NCI-H82 (cell line): Measurements from ENCODE around the gene LYZL4.

Source experiments
- DNase-seq: peaks from one replicate; lab custom pipeline; 2025; lab: John Stamatoyannopoulos, UW

Gene LYZL4

DNA sequence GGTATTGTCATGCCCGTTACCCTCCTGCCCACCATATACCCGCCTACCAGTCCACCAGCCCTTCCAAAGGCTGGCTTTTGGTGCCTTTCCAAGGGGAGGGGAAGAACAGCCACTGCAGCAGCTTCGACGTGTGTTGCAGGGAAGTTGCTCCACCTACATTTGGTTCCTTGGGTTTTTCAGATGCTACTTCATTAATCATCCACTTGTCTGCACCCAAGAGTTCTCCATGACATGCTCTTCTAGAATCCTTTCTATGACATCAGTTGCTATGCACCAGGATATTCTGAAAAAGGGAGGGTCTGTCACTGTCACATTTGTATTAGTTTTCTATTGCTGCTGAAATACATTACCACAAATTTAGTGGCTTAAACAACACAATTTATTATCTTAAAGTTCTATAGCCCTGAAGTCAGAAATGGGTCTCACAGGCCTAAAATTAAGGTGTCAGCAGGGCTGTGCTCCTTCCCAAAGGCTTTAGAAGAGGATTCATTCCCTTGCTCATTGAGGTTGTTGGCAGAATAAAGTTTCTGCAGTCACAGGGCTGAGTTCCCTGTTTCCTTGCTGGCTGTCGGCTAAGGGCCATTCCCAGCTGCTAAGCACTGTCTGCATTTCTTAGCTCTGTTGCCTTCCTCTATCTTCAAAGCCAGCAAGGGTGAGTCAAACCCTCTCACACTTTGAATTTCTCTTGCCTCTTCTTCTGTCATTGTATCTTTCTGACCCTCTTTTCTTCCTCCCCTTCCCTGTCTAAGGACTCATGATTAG lies at the start of gene LYZL4:
LYZL4 (minus strand) TSS at position 241 of the 762 bp plus-strand sequence. CDS start 3,359 bp downstream, outside the sequence.
- DNase-seq: no peak

GRCh38 chr3:42459151-42459550 lies 48.7 kb upstream of the LYZL4 start:
- no peak for DNase-seq

DNA sequence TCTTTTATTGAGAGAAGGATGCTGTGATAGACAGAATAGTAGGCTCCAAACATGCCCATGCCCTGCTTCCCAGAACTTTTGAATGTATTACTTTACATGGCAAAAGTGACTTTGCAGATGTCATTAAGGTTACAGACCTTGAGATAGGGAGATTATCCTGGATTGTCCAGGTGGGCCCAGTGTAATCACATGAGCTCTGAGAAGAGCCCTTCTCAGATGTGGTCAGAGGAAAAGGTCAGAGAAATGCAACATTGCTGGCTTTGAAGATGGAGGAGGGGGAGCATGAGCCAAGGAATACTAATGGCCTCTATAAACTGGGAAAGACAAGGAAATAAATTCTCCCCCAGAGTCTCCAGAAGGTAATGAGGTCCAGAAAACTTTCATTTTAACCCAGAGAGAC lies 45.8 kb upstream of the LYZL4 start:
- peak; percentile 45 for DNase-seq

- no peak for DNase-seq
Observed at GRCh38 chr3:42451546-42452230, 41.3 kb upstream of the LYZL4 start.

DNA sequence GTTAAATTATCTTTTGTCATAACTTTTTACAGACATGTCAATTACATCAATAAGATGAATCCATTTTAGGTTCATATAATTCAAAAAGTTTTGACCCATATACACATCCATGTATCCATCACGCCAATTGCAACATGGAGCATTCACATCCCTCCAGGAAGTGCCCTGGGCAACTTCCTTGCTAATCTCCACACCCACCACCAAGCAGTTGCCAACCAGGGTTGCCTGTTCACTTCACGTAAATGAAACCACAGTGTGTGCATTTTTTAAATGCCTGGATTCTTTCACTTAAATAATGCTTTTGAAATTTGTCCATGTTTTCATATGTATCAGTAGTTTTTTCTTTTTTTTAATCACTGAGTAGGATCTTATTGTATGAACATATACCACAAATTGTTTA lies 40.7 kb upstream of the LYZL4 start:
- no peak for DNase-seq

DNA sequence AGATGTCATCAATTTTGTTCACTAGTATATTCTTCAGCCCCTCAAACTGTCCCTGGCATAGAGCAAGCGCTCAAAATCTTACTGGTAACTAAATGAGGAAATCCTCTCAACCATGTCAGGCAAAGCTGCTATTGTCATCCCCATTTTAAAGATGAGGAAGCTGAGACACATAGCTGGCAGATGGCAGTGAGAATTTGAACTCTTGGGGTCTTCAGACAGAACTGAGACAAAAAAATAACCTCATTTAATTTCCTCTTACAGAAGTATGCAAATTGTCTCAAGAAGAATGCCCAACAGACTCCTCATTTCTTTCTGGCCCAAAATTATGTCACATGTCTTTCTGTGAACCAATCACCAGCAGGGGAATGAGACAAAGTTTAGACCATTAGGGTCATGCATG lies 40.2 kb upstream of the LYZL4 start:
- DNase-seq: no peak

- no peak for DNase-seq
Observed at GRCh38 chr3:42447481-42447880, 37.1 kb upstream of the LYZL4 start.

- no peak for DNase-seq
Observed at GRCh38 chr3:42446111-42447050, 36.0 kb upstream of the LYZL4 start.

GRCh38 chr3:42443819-42444436 lies 33.5 kb upstream of the LYZL4 start:
- DNase-seq: peak; percentile 89

DNA sequence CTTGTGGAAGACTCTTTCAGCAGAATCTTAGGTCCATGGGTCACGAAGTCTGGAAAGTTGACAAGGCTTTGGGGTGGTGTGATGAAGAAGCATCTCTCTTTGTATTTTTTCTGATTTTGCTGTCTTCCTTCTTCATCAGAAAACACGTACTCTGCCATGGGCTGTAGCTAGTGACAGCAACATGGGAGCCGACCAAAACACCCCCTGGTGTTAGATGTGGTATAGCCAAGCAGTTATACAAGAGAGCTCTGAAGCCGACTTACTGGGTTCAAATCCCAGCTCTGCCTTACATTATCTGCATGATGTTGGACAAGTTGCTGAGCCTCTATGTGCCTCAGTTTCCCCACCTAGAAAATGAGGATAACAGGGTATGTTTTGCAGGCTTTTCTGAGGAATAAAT lies 32.9 kb upstream of the LYZL4 start:
- DNase-seq: no peak

DNA sequence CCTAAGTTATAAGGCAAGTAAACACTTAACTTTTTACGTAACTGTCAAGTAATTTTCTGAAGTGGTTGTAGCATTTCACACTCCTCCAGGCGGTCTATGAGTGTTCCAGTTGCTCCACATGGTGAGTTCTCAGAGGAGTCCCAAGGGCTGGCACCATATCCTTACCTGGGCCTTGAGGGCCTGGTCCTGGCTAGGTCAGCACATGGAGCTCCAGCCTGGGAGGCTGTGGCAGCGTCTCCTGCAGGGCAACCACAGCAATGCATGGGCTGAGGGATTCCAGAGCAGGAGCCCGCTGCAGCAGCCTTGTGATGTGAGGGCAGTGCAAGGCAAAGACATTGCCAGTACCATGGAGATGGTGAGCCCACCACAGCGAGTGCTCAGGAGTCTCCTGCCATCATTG lies 32.2 kb upstream of the LYZL4 start:
- no peak for DNase-seq

DNA sequence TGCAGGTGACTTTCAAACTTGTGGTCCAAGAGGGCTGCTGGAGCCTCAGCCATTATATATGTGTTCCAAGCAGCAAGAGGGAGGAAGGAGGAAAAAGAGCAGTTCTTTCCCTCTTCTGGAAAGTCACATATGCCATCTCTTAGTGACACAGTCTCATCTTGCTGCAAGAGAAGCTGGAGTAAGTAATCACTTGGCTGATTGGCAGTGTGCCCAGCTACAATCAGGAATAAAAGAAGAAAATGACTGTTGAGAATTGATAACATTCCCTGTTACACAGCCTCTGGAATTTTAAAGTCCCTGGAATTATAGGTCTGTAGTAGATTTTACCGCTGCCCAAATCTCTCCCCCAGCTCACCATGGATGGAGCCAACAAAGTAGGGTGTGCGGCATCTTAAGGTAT lies 31.4 kb upstream of the LYZL4 start:
- no peak for DNase-seq

DNA sequence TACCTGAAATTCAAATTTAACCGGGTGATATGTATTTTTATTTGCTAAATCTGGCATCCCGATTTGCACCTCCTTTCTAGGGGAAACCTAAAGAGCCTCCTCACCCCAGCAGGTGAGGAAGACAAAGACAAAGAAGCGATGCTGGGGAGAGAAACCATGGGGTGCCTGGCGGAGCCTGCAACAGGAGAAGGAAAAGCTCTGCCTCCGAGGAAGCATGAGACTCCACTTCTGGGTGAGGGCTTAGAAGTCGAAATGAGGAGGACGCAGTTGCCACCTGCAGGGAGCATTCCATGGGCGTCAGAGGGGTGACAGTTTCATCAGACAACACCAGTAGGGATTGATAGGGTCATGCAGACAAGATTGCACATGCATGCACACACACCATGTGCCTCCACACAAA lies 30.5 kb upstream of the LYZL4 start:
- no peak for DNase-seq

DNA sequence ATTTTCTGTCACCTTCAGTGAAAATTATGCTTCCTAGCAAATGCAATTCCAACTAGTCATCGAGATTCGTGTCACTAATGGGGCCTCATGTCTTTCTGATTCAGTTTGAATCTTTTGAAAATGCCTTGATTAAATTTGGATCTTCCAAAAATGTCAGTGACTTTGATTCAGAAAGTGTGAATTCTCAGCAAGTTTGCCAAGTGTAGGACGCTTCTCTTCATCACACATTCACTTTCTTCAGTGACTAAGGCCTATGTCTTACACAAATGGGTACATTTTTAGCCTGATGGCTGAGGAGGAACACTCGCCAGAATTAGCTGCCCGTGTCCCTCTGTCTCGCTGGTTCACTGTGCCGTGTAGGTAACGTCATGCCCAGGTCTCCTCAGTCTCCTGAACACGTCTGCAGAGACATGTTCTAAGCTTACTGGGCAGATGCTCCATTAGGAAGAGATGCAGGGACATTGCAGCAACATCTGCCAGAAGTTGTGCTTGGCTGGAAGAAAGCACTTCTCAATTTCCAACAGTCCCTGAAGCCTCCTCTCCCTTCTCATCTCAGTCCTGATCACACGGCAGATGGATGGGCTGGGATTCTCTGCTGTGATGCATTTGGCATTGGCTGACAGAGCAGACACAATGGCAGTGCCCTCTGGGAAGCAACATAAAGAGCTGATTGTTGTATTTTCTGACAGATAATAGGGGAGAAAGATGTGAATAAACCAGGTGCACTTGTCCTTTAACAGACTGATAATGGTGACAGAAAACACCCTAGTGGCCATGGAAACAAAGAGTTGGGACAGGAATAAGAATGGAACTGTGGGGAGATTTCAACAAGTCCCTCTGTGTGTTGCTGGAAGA lies 29.1 kb upstream of the LYZL4 start:
- no peak for DNase-seq

DNA sequence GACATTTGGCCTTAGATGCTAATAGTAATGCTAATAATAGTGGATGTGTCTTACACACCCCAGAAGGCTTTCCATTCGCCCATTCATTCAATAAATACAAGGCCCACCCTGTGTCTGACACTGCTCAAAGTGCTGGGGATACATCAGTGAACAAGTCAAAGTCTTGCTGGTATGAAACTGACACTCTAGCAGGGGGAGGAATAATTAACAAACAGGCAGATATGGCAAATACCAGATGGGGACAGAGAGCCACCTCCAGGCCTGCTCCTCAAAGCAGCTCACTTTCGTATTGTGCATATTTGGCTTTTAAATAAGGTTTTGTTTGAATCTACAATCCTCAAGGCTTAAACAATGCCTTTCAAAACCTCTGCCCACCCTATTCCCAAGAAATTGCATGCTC lies 28.3 kb upstream of the LYZL4 start:
- no peak for DNase-seq

DNA sequence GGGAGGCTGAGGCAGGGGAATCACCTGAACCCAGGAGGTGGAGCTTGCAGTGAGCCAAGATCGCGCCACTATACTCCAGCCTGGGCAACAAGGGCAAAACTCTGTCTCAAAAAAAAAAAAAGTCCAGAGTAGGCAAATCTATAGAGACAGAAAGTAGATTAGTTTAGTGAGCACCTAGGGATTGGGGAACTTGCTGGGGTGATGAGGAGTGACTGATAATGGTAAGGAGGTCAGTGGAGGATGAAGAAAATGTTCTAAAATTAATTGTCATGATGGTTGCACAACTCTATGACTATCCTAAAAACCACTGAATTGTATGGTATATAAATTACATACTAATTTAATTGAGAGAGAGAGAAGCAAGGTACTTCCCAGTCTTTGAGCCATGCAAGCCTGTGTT lies 27.8 kb upstream of the LYZL4 start:
- DNase-seq: no peak

- DNase-seq: no peak
Observed at GRCh38 chr3:42434777-42435380, 24.5 kb upstream of the LYZL4 start.

GRCh38 chr3:42432485-42432884 lies 22.1 kb upstream of the LYZL4 start:
- no peak for DNase-seq

DNA sequence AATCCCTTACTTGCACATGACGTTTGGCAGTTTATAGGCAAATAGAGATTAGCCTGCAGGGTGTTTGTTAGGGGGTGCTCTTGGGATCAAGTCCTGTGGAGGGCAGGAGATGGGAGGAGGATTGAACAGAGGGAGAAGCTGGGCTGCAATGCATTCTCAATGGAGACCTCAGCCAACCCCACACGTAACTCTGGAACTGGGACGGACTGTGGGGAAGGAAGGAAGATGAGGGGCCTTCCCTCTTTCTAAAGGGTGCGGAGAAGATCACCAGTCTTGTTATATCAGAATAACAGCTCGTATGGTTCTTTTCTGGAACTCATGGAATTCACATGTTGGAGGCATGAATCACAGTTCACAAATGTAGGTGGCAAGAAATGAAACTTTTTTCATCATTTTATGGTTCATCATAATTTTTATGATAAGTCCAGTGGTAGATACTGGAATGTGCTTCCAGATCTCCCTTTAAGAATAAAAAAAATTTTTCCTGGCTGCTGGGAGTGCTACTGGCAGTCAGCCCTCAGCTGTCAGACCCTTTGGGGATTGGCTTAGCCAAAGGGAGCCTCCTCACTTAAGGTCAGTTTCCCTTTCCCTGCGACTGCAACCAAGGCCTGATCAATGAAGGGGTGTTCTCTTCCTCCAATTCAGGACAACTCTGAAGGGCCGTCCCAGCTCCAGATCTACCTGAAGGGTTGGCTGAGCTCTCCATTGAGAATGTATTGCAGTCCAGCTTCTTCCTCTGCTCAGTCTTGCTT lies 20.5 kb upstream of the LYZL4 start:
- no peak for DNase-seq

DNA sequence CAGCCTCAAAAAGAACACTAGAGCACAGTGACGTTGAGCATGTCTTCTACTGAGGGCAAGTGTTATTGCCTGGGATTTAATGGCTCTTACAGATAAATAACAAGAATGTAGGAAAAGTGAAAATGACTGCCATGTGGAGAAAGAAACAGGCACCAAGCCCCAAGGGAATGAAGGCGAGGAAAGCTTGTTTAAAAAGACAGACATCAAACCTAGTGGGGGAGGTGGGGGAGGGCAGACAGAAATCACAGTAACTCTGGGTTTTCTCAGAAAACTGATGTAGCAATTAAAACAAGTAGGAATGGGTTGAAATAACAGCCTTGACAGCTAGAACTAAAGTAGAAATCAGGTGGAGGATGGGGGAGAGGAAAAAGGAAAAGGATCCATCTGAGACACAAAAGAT lies 18.4 kb upstream of the LYZL4 start:
- no peak for DNase-seq
